HCT116 (cell line): ENCODE results near the gene C12orf54.

Source experiments
- CEBPB ChIP-seq: IDR thresholded peaks from 2 replicates; pipeline ENCODE4 v1.6.1; 2012; ENCODE audit warnings: low read depth
- EGR1 ChIP-seq: IDR thresholded peaks from 2 replicates; pipeline ENCODE4 v1.6.1; 2012; ENCODE audit warnings: low read depth
- EZH2 ChIP-seq: fragments of 200-600 bp; sonication (generic); IDR thresholded peaks from 2 replicates; pipeline ENCODE4 v1.6.1; 2017; ENCODE audit warnings: antibody characterized with exemption, mixed run types
- EZH2phosphoT487 ChIP-seq: fragments of 200-600 bp; IDR thresholded peaks from 2 replicates; pipeline ENCODE4 v1.6.1; 2018; ENCODE audit warnings: antibody characterized with exemption, borderline replicate concordance
- POLR2A ChIP-seq: IDR thresholded peaks from 2 replicates; pipeline ENCODE4 v1.7.0; 2011; ENCODE audit warnings: borderline replicate concordance; ENCODE audit not compliant: insufficient read depth, insufficient read length; ENCODE audit errors: extremely low read depth
- YY1 ChIP-seq: IDR thresholded peaks from 2 replicates; pipeline ENCODE4 v1.6.1; 2011; ENCODE audit warnings: low read length, low read depth, moderate library complexity, mild to moderate bottlenecking; ENCODE audit not compliant: insufficient replicate concordance; ENCODE audit errors: extremely low read depth
- ZFX ChIP-seq: fragments of 450-650 bp; IDR thresholded peaks from 2 replicates; pipeline ENCODE4 v1.6.1; 2017
- TF ChIP-seq, protein P1 (sequence below), 3 experiments: fragments of 200-600 bp in 1 of 3; sonication (generic) in 1 of 3; IDR thresholded peaks in 2 of 3; conservative IDR thresholded peaks in 1 of 3; 2 replicates each; pipeline ENCODE4 v1.5.1; 2012 to 2017; ENCODE audit warnings: low read depth in 2 of 3, low read length in 2 of 3, antibody characterized with exemption in 1 of 3, borderline replicate concordance in 1 of 3, control low read depth in 1 of 3, mild to moderate bottlenecking in 1 of 3, mixed read lengths in 1 of 3, mixed run types in 1 of 3, moderate library complexity in 1 of 3; ENCODE audit not compliant: insufficient read depth in 1 of 3
- TF ChIP-seq, protein P2 (sequence below): IDR thresholded peaks from 2 replicates; pipeline ENCODE4 v1.6.1; 2012; ENCODE audit warnings: low read depth
- TF ChIP-seq, protein P3 (sequence below): IDR thresholded peaks from 2 replicates; pipeline ENCODE4 v1.6.1; 2012

DNA sequence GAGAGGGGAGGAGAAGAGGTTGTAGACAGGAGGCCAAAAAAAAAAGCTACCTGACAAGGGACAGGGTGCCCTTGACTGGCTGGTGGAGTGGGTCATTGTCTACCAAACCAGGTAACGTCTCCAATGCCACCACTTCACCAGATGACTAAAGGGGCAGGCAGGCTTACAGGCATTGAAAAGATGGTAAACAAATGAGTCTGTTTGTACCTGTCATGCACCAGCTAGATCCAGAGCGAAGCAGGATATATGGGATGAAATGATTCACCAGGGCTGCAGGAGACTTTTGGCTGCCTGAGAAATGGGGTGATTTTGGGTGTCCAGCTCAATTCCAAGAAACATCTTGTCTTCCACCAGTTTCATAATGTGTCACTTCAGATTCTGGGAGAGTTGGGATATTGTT lies 4.0 kb downstream of the C12orf54 start:
- TF ChIP-seq, protein P1, sequence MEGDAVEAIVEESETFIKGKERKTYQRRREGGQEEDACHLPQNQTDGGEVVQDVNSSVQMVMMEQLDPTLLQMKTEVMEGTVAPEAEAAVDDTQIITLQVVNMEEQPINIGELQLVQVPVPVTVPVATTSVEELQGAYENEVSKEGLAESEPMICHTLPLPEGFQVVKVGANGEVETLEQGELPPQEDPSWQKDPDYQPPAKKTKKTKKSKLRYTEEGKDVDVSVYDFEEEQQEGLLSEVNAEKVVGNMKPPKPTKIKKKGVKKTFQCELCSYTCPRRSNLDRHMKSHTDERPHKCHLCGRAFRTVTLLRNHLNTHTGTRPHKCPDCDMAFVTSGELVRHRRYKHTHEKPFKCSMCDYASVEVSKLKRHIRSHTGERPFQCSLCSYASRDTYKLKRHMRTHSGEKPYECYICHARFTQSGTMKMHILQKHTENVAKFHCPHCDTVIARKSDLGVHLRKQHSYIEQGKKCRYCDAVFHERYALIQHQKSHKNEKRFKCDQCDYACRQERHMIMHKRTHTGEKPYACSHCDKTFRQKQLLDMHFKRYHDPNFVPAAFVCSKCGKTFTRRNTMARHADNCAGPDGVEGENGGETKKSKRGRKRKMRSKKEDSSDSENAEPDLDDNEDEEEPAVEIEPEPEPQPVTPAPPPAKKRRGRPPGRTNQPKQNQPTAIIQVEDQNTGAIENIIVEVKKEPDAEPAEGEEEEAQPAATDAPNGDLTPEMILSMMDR (IDR thresholded peaks at IDR 0.05 in 2 of 3, conservative IDR thresholded peaks at IDR 0.05 in 1 of 3; ENCODE audit: borderline replicate concordance in 1 of 3, insufficient read depth in 1 of 3, low read depth in 2 of 3, low read length in 2 of 3), result no peak
- TF ChIP-seq YY1 (no peak), EZH2phosphoT487 (no peak), EZH2 (no peak), ZFX (no peak), POLR2A (no peak), CEBPB (no peak), EGR1 (no peak)
- TF ChIP-seq, protein P2, sequence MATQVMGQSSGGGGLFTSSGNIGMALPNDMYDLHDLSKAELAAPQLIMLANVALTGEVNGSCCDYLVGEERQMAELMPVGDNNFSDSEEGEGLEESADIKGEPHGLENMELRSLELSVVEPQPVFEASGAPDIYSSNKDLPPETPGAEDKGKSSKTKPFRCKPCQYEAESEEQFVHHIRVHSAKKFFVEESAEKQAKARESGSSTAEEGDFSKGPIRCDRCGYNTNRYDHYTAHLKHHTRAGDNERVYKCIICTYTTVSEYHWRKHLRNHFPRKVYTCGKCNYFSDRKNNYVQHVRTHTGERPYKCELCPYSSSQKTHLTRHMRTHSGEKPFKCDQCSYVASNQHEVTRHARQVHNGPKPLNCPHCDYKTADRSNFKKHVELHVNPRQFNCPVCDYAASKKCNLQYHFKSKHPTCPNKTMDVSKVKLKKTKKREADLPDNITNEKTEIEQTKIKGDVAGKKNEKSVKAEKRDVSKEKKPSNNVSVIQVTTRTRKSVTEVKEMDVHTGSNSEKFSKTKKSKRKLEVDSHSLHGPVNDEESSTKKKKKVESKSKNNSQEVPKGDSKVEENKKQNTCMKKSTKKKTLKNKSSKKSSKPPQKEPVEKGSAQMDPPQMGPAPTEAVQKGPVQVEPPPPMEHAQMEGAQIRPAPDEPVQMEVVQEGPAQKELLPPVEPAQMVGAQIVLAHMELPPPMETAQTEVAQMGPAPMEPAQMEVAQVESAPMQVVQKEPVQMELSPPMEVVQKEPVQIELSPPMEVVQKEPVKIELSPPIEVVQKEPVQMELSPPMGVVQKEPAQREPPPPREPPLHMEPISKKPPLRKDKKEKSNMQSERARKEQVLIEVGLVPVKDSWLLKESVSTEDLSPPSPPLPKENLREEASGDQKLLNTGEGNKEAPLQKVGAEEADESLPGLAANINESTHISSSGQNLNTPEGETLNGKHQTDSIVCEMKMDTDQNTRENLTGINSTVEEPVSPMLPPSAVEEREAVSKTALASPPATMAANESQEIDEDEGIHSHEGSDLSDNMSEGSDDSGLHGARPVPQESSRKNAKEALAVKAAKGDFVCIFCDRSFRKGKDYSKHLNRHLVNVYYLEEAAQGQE, result no peak
- TF ChIP-seq, protein P3, sequence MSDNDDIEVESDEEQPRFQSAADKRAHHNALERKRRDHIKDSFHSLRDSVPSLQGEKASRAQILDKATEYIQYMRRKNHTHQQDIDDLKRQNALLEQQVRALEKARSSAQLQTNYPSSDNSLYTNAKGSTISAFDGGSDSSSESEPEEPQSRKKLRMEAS, result no peak
